H9 (cell line): ENCODE data around the gene ASB18. TPM values are rescaled to one million over a fixed set of nuclear protein-coding genes. Genes with fewer than 3 reads are reported as not detected.

Experiments
- DNase-seq: peaks from one replicate; pipeline ENCODE4 v3.0.0-alpha.2; 2017
- H2AFZ ChIP-seq: one replicate; pipeline ENCODE4 v1.6.1; 2013; ENCODE audit warnings: mild to moderate bottlenecking, low read length, control low read depth, moderate library complexity
- H2AK5ac ChIP-seq: 2 replicates; pipeline ENCODE4 v1.6.1; 2013; ENCODE audit warnings: low read length, control low read depth, mixed read lengths; ENCODE audit not compliant: insufficient read length
- H2BK120ac ChIP-seq: one replicate; pipeline ENCODE4 v1.6.1; 2013; ENCODE audit warnings: low read depth, mild to moderate bottlenecking, low read length, control low read depth, inconsistent platforms; ENCODE audit not compliant: poor library complexity, severe bottlenecking
- H2BK12ac ChIP-seq: 2 replicates; pipeline ENCODE4 v1.6.1; 2013; ENCODE audit warnings: low read length, control low read depth, mixed read lengths, low read depth; ENCODE audit not compliant: insufficient read length
- H2BK15ac ChIP-seq: 2 replicates; pipeline ENCODE4 v1.6.1; 2013; ENCODE audit warnings: low read depth, low read length, control low read depth
- H2BK20ac ChIP-seq: one replicate; pipeline ENCODE4 v1.6.1; 2013; ENCODE audit warnings: low read depth, mild to moderate bottlenecking, low read length, control low read depth, inconsistent platforms; ENCODE audit not compliant: poor library complexity, severe bottlenecking
- H2BK5ac ChIP-seq: 2 replicates; pipeline ENCODE4 v1.6.1; 2013; ENCODE audit warnings: low read length, control low read depth, mixed read lengths; ENCODE audit not compliant: insufficient read length
- H3K14ac ChIP-seq: 2 replicates; pipeline ENCODE4 v1.6.1; 2013; ENCODE audit warnings: low read length, control low read depth; ENCODE audit not compliant: insufficient read depth
- H3K18ac ChIP-seq: 2 replicates; pipeline ENCODE4 v1.6.1; 2013; ENCODE audit warnings: low read depth, mild to moderate bottlenecking, mixed read lengths, low read length, control low read depth; ENCODE audit not compliant: insufficient read length
- H3K23ac ChIP-seq: 2 replicates; pipeline ENCODE4 v1.6.1; 2013; ENCODE audit warnings: low read length, control low read depth, mixed read lengths, low read depth; ENCODE audit not compliant: insufficient read length
- H3K23me2 ChIP-seq: 2 replicates; pipeline ENCODE4 v1.6.1; 2013; ENCODE audit warnings: low read depth, mild to moderate bottlenecking, mixed read lengths, low read length, control low read depth; ENCODE audit not compliant: insufficient read length, poor library complexity, severe bottlenecking
- H3K27ac ChIP-seq: 2 replicates; pipeline ENCODE4 v1.5.1; 2013; ENCODE audit warnings: low read length, control low read depth, mixed read lengths, low read depth; ENCODE audit not compliant: insufficient read length
- H3K27me3 ChIP-seq: 2 replicates; pipeline ENCODE4 v1.6.1; 2013; ENCODE audit warnings: low read length, control low read depth, inconsistent platforms; ENCODE audit not compliant: insufficient read depth
- H3K4ac ChIP-seq: 2 replicates; pipeline ENCODE4 v1.6.1; 2013; ENCODE audit warnings: low read depth, mild to moderate bottlenecking, control low read depth, inconsistent platforms, low read length, moderate library complexity
- H3K4me1 ChIP-seq: 2 replicates; pipeline ENCODE4 v1.6.1; 2013; ENCODE audit warnings: low read length, control low read depth, inconsistent platforms; ENCODE audit not compliant: insufficient read depth
- H3K4me2 ChIP-seq: 2 replicates; pipeline ENCODE4 v1.6.1; 2013; ENCODE audit warnings: low read length, control low read depth, mixed read lengths; ENCODE audit not compliant: insufficient read length, insufficient read depth
- H3K56ac ChIP-seq: 2 replicates; pipeline ENCODE4 v1.6.1; 2013; ENCODE audit warnings: low read depth, mild to moderate bottlenecking, mixed read lengths, low read length, control low read depth; ENCODE audit not compliant: insufficient read length
- H3K79me1 ChIP-seq: 2 replicates; pipeline ENCODE4 v1.6.1; 2013; ENCODE audit warnings: low read depth, mild to moderate bottlenecking, moderate library complexity, low read length, control low read depth, inconsistent platforms; ENCODE audit not compliant: insufficient read depth, poor library complexity, severe bottlenecking
- H3K79me2 ChIP-seq: 2 replicates; pipeline ENCODE4 v1.6.1; 2013; ENCODE audit warnings: low read length, control low read depth, inconsistent platforms; ENCODE audit not compliant: insufficient read depth
- H3K9ac ChIP-seq: 2 replicates; pipeline ENCODE4 v1.6.1; 2013; ENCODE audit warnings: low read length, control low read depth, mixed read lengths; ENCODE audit not compliant: insufficient read length; ENCODE audit errors: extremely low read depth
- H3K9me3 ChIP-seq: one replicate; pipeline ENCODE4 v1.6.1; 2013; ENCODE audit warnings: low read depth, low read length, inconsistent platforms; ENCODE audit not compliant: control insufficient read depth
- H3T11ph ChIP-seq: one replicate; pipeline ENCODE4 v1.6.1; 2013; ENCODE audit warnings: mild to moderate bottlenecking, low read length, control low read depth, inconsistent platforms
- H4K20me1 ChIP-seq: one replicate; pipeline ENCODE4 v1.6.1; 2013; ENCODE audit not compliant: control insufficient read depth, insufficient read length, insufficient read depth
- H4K5ac ChIP-seq: 2 replicates; pipeline ENCODE4 v1.6.1; 2013; ENCODE audit warnings: low read depth, mild to moderate bottlenecking, mixed read lengths, low read length, control low read depth; ENCODE audit not compliant: insufficient read length
- H4K8ac ChIP-seq: replicated peaks from 2 replicates; pipeline ENCODE4 v1.6.1; 2013; ENCODE audit warnings: low read length, control low read depth, mixed read lengths, low read depth; ENCODE audit not compliant: insufficient read length
- H4K91ac ChIP-seq: 2 replicates; pipeline ENCODE4 v1.6.1; 2013; ENCODE audit warnings: low read depth, mild to moderate bottlenecking, moderate library complexity, mixed read lengths, low read length, control low read depth; ENCODE audit not compliant: insufficient read length
- H3K27ac Mint-ChIP-seq, 3 experiments: 2 replicates in 2 of 3; 3 replicates in 1 of 3; pipeline ENCODE4 v1.8.0; 2020 to 2021; ENCODE audit warnings: mixed read lengths in 3 of 3, mild to moderate bottlenecking in 1 of 3, moderate library complexity in 1 of 3
- H3K27me3 Mint-ChIP-seq: 2 replicates; pipeline ENCODE4 v1.8.0; 2021; ENCODE audit warnings: low read depth, mild to moderate bottlenecking, moderate library complexity, mixed read lengths
- H3K36me3 Mint-ChIP-seq, 3 experiments: 2 replicates in 2 of 3; 3 replicates in 1 of 3; pipeline ENCODE4 v1.8.0; 2020 to 2021; ENCODE audit warnings: low read depth in 3 of 3, mixed read lengths in 3 of 3; ENCODE audit not compliant: insufficient read depth in 1 of 3
- H3K4me1 Mint-ChIP-seq, 2 experiments: 2 replicates each; pipeline ENCODE4 v1.8.0; 2020; ENCODE audit warnings: mixed read lengths in 2 of 2
- H3K4me3 Mint-ChIP-seq, 2 experiments: 2 replicates in 1 of 2; 3 replicates in 1 of 2; pipeline ENCODE4 v1.8.0; 2020 to 2021; ENCODE audit warnings: mild to moderate bottlenecking in 2 of 2, mixed read lengths in 2 of 2, moderate library complexity in 1 of 2
- H3K9me3 Mint-ChIP-seq, 2 experiments: 2 replicates in 1 of 2; 3 replicates in 1 of 2; pipeline ENCODE4 v1.8.0; 2020; ENCODE audit warnings: mild to moderate bottlenecking in 2 of 2, mixed read lengths in 2 of 2, moderate library complexity in 1 of 2
- WGBS: extraction: QIAGEN DNeasy Blood & Tissue Kit; methylation state at CpG from one replicate; pipeline ENCODE4 v1.1.7; 2013; ENCODE audit warnings: missing lambda C conversion rate, low lambda C conversion rate, mixed read lengths; ENCODE audit not compliant: insufficient read length; ENCODE audit errors: extremely low coverage; 5-methylcytosine and 5-hydroxymethylcytosine counted together
- total RNA-seq: library from RNA; stranded (reverse); gene quantifications from 2 replicates; pipeline ENCODE4 v1.2.1, GENCODE V29; 2021
- TF ChIP-seq, protein P1 (sequence below): fragments of 200-600 bp; sonication (generic); conservative IDR thresholded peaks from 3 replicates; pipeline ENCODE4 v1.8.0; 2021; ENCODE audit warnings: antibody characterized with exemption, mild to moderate bottlenecking

ASB18 gene
- total RNA-seq, 1 experiment from 2014 or later: not detected

DNA sequence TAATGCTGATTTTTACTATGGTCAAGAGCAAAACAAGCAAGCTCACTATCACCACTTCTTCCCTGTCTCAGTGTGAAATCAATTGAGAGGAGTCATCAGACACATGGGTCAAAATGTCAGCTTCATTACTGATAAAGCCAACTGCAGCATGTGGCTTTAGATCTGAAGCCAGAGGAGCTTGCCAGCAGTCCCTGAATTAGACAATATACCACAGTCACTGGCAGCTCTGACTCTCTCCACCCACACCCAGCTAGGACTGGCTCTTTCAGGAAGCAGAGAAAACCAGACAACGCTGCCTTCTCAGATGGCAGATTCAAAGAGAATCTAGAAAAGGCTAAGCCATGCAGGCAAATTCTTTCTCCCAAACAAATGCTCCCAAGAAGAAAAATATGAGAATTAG lies 20.0 kb upstream of the ASB18 start:
- no peaks in the 10 kb centered on the region for H3K4me1 Mint-ChIP-seq
- Histone ChIP-seq H3K56ac (no peak overlapping the region), H2AFZ (no peak overlapping the region), H3K4me2 (no peak overlapping the region), H2BK120ac (no peak overlapping the region), H3K79me1 (no peaks in the 10 kb centered on the region), H3K27ac (no peak overlapping the region), H3K23ac (no peak overlapping the region), H4K20me1 (no peaks in the 10 kb centered on the region), H4K5ac (no peak overlapping the region), H3K9ac (no peak overlapping the region), H2BK20ac (no peak overlapping the region), H4K8ac (no peak overlapping the region), H4K91ac (no peak overlapping the region), H3K27me3 (no peaks in the 10 kb centered on the region), H3T11ph (no peak overlapping the region), H3K79me2 (no peaks in the 10 kb centered on the region), H3K14ac (no peak overlapping the region), H3K9me3 (no peaks in the 10 kb centered on the region), H3K4ac (no peak overlapping the region), H2AK5ac (no peak overlapping the region), H3K4me1 (no peaks in the 10 kb centered on the region), H2BK5ac (no peak overlapping the region), H3K18ac (no peak overlapping the region), H3K23me2 (no peaks in the 10 kb centered on the region), H2BK12ac (no peak overlapping the region), H2BK15ac (no peak overlapping the region)
- peaks cover 12 to 26% of the 10 kb centered on the region in 2 experiments; a peak in 4 of 5 replicates for H3K9me3 Mint-ChIP-seq
- peaks cover 28% of the 10 kb centered on the region for H3K27me3 Mint-ChIP-seq
- H3K4me3 Mint-ChIP-seq: no peak overlapping the region
- WGBS: no CpG with 5 or more reads among the region's 1 CpG
- DNase-seq: no peak
- H3K36me3 Mint-ChIP-seq: no peaks in the 10 kb centered on the region
- no peak overlapping the region for H3K27ac Mint-ChIP-seq
- TF ChIP-seq, protein P1, sequence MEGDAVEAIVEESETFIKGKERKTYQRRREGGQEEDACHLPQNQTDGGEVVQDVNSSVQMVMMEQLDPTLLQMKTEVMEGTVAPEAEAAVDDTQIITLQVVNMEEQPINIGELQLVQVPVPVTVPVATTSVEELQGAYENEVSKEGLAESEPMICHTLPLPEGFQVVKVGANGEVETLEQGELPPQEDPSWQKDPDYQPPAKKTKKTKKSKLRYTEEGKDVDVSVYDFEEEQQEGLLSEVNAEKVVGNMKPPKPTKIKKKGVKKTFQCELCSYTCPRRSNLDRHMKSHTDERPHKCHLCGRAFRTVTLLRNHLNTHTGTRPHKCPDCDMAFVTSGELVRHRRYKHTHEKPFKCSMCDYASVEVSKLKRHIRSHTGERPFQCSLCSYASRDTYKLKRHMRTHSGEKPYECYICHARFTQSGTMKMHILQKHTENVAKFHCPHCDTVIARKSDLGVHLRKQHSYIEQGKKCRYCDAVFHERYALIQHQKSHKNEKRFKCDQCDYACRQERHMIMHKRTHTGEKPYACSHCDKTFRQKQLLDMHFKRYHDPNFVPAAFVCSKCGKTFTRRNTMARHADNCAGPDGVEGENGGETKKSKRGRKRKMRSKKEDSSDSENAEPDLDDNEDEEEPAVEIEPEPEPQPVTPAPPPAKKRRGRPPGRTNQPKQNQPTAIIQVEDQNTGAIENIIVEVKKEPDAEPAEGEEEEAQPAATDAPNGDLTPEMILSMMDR: no peak
